Midbrain (tissue), 1 donor: ENCODE measurements around the gene TNNT2.
A peak's percentile ranks its signal among the peaks of the same experiment; 100 is the strongest.

Experiments used
- DNase-seq: peaks from one replicate; lab custom pipeline; 2025; lab: John Stamatoyannopoulos, UW

TNNT2 gene

DNA sequence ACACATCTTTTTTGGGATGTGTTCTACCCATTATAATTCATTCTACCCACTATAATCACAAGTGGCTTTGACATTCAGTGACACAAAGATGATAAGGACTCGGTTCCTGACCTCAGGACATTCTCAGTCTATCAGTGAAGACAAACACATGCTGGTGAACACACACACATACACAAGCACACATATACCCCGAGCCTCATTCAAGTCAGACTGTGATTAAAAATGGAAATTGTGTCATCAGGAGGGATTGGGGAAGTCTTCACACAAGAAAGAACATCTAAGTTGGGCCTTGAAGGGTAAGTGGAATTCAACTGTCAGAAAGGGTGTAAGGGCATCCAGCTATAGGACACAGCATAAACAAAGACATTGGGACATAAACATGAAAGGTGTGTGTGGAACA, 24.2 kb upstream of the TNNT2 start:
- no peak for DNase-seq

DNA sequence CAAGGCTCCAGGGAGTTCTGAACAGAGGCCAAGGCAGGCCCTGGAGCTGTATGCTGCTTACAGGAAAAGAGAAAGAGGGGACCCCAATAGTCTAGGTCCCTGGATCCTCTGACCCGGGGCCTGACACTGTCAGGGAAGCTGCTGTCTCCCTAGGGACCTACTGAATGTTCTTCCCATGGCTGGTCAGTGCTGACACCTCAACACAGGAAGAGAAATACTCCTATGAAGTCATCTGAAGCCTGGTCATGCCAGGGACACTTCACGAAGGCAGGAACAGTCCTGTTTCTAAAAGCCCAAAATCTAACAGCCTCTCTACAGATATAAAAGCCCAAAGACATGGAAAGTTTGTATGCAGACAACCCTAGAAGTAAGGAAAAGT, 23.4 kb upstream of the TNNT2 start:
- DNase-seq = no peak

DNA sequence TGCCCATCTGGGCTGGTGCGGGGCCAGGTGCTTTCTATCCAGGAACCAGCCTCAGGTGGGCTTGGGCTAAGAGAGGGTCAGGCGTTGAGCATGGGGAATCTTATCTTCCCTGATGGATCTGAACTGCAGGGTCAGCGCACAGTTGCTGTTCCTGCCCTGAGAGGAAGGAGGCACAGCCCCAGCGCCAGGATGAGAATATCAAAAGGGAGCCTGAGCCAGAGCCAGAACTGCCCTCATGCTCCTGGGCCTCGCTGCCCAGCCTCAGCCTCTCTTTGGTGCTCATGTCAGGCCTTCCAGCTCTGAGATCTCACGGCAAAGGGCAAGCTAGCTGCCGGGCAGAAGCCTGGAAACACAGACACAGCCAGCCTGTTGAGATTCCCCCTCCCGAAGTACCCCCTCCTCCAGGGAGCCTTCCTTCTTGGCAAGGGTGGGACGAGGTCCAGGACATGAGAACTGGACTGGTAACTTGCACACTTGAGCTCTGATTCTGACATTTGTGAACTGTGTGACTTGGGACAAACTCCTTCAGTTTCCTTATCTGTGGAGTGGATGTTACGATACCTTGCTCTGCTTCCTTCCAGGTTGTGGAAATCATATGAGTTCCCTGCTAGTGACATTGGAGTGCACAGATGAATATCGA, 22.9 kb upstream of the TNNT2 start:
- no peak for DNase-seq

DNA sequence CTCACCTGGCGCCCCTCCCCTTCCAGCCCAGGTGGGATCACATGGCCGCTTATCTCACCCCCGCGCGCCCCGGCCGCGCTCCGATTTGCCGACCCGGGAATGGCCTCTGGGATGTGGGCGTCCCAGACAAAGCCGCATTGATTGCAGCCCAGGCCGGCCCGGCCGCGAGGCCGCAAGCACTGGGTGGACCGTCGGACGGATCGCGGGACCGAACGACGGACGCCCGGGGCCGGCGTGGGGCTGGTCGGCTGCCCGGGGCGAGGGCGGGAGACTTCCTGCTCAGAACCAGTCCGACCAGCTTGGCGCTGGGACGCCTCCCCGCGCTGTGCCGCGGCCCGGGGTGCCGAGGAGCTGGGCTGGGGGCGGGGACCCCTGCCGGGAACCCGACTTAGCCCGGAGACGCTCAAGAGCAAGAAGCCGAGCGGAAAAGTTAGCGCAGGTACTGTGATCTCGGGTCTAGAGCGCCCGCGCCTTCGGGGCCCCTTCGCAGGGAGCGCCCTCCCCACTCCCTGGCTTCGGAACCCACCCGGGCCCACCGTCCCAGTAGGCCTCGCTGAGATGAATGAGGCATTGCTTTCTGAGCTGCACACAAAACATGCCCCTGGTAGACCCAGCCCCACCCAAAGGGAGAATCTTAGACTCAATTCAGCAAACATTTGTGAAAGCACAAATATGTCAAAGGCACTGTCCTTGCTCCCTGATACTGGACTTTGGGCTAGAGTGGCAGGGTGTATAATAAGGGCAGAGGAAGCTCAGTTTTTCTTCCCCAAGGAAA, 22.1 kb upstream of the TNNT2 start:
- DNase-seq = no peak

DNA sequence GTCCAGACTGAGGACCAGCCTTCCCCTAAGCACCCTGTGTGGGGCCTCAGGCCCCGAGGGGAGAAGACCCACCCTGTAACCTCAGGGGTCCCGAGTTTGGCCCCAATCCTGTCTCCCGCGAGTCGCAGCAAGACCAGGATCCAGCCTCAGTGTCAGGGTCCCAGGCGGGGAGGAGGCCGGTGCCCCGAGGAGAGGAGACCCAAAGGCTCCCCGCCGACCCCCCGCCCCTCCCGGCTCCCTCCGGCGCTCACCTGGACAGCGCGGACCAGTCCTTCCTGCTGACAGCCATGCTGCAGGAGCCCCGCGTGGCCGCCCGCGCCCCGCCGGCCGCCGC, 21.5 kb upstream of the TNNT2 start, which contains the start of gene LAD1:
Gene LAD1, minus strand, starts transcription at position 307 of the 334 bp plus-strand sequence. Its CDS starts 18 bp downstream, at position 289.
- no peak for DNase-seq

DNA sequence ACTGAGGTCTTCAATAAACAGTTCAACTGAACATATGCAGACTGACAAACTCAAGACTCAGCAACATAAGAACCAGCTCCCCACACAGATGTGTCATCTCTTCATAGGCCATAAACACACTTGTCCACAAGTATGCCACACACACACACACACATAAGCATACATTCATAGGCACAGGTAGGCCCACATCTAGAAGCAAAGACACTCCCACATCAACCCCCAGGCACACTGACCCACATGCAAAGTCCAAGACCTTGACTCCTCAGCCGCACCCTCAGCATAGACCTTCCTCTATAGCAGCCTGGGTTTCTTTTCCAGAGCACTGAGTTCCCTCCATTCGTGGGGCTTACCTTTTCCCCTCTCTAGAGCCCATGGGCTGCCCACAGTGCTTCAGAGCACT, 20.2 kb upstream of the TNNT2 start:
- no peak for DNase-seq

DNA sequence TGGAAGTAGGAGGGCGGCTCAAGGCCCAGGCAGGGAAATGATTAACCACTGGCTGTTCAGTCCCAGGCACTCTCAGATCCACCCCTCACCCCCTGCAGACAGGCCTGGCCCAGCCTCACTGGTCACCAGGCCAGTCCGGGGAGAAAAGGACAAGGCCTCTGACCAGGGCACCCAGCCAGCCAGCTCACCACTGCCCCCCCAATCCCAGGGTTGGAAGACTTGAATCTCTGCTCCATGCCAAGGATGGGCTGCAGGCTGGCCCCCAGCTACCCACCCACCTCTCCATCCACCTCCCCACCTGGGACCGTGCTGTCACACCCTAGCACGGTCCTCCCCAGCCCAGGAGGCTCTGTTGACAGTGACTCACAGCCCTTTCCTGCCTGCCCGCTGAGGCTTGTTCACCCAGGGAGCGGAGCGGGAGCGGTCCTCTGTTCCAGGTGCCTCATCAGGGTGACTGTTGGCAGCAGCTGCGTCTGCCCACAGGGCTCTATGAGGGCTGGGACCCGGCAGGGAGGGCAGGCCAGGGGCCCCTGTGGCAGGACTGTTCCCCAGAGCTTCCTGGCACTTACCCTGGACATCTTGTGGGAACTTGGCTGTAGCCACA, 19.5 kb upstream of the TNNT2 start:
- DNase-seq = no peak

DNA sequence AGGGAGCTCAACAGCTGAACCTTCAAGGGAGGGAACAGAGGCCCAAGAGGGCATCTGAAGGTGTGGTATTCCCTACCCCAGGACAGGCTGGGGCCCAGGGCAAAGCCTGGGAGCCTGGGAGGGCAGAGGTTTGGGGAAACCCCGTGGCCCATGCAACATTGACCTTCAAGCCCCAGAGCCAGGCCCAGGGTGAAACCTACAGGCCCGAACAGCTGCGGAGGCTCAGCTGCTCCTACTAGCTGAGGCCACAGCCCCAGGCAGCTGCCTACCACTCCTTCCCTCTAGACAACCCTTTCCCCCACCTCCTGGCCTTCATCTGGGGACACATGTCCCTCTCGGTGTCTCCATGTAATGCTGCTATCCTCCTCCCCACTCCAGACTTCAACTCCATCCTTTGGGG, 18.5 kb upstream of the TNNT2 start:
- no peak for DNase-seq

DNA sequence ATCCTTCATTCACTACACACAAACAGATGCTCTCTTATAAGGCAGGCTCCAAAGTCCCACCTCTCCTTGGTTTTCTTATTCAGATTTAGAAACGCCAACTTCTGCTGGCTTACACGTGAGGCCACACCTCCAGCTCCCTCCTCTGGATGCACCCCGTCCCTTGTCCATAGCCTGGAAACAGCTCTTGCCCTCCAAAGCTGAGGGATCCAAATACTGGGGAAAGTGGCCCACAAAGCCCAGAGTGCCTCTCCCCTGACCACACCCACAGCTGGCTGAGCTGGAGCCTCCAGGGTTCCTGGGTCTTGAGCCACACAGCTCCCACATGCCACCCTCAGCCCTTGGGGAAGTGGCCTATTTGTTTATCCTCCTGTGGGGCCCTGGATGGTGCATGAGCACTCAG, 17.1 kb upstream of the TNNT2 start:
- DNase-seq = no peak

DNA sequence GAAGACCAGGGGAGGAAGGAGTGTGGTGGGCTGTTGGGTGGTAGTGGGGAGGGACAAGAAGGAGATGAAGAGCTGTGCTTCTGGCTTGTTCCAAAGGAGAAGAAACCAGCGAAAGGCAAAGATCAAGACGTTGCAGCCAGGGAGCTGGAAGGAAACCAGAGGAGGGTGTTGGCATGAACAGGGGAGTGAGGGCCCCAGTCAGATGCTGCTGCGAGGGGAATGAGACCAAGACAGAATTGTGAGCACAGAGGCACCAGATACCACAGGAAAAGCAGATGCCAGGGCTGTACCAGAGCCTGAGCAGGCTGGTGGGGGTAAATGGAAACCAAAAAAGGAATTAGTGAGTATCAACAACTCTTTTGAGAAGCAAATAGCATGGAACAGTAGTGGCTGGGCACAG, 15.6 kb upstream of the TNNT2 start:
- DNase-seq = no peak

DNA sequence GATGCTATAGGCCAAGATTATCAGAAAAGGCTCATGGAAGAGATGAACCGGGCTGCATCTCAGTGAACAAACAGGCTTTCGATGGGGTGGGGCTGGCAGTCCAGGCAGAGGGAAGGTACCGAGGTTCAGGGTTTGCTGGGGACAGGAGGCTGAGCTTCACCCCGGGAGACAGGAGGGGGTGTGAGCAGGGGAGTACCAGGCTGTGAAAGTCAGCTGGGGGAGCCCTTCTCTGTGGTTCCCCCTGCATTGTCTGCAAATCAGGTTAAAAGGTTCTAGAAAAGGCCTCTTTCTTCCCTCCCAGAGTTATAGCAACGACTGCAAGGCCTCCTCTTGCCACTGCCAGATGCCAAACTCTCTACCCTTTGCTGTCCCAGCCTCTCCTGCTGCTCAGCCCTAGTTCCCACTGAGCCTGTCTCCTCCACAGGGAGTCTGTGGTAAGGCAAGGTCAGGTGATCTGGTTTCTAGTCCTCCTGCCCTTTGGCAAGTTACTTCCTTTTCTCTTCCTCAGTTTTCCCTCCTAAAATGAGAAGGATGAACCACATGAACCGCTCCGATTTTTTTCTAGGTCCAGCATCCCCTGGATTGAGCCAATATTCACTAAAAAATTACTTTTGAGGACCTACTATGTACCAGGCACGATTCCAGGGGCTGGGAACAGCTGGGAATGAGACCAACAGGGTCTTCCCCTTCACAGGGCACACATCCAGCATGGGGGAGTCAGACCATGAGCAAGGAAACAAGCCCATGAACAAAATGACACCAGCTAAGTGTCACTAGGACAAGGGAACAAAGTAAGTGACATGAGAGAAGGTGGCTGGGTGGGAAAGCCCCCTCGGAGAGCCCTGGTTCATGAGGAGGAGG, 14.4 kb upstream of the TNNT2 start:
- DNase-seq = no peak

DNA sequence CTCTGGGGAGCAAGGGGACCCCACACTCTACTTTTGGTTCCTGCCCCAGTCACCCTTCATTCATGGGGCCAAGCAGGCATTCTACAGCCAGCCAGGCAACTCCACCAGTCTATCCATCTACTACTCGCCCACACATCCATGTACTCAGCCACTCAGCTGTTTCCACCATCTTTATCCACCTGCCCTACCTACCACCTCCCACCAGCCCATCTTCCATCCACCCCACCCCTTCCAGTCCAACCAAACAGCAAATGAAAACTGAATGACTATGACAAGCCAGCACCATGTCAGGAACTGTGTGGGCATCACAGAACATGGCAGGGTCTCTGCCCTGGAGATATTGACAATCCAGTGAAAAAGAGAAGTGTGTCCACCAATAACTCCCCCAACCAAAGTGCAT, 13.7 kb upstream of the TNNT2 start:
- DNase-seq = no peak

DNA sequence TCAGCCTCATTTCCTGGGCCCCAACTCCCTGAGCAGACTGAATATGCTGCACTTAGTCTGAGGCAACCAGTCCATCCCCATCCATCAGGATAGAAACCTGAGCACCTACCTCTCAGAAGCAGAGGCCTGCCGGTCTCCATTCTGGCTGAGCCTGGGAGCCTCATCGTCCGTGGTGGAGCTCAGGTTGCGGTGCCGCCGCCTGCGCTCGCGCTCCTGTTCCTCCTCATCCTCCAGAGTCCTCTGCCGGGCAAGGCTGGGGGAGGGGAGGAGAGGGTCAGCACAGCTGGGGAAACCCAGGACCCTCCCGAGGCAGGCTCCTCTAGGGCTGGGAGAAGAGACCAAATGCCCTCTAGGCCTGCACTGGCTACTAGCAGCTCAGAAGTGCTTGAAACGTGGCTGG, 11.6 kb upstream of the TNNT2 start:
- no peak for DNase-seq

DNA sequence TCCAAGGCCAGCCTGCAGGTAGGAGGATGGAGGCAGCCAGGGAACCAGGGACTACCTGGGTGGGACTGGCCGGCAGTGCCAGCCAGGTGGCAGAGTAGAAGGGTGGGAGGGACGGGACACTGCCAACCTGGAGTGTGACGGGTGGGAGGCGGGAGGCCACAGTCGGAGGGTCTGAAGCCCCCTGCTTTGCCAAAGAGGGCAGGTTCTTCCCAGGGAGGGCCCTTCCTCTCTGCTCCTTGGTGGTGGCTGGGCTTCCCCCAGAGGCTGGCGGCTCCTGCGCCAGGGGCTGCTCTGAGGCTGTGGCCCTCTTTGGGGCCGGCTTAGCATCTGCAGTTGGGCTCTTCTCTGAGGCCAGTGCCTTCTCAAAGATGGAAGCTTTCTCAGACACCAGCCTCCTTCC, 8.7 kb upstream of the TNNT2 start:
- no peak for DNase-seq

DNA sequence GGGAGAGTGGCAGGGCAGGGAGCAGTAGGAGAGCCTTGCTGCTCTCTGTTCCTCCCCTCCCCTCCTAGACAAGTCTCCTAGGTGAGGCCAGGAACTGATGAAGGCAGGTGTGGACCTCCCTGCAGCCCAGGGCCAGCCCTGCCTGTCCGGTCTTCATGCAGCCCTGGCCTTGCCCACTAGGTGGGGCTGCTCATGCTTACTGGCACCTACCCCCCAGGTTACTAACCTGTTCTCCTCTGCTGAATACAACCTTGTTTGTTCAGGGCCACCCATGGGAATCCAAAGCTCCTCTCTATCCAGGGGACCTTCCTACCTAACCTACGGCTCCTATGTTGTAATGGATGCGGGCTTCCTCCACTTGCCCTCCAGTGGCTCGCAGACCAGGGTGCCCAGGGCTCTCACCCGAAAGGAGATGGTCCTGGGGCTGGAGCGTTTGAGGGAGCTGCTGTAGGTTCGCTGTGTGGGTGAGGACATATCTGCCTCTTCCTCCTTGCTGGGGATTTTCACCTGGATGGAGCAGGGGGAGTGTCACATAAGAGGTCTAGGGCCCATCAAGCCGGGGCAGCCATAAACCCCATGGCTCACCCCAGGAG, 7.9 kb upstream of the TNNT2 start:
- DNase-seq = peak; percentile 14

DNA sequence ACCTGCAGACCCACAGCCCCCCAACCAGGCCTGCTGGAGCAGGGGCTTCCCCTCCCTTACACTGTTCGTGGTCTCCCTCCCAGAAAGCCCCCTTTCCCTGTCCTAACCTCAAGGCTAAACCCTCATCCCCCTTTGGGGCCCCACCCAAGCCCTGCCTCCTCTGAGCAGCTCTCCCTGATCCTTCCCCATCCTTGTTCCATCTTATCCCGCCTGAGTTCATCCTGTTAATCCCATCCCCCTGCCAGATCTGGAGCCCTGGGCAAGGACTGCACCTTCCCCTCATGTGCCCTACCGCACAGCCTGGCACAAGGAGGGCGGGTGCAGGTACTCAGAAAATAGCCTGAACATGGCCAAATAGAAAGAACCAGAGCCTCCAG, 6.9 kb upstream of the TNNT2 start:
- DNase-seq = no peak

DNA sequence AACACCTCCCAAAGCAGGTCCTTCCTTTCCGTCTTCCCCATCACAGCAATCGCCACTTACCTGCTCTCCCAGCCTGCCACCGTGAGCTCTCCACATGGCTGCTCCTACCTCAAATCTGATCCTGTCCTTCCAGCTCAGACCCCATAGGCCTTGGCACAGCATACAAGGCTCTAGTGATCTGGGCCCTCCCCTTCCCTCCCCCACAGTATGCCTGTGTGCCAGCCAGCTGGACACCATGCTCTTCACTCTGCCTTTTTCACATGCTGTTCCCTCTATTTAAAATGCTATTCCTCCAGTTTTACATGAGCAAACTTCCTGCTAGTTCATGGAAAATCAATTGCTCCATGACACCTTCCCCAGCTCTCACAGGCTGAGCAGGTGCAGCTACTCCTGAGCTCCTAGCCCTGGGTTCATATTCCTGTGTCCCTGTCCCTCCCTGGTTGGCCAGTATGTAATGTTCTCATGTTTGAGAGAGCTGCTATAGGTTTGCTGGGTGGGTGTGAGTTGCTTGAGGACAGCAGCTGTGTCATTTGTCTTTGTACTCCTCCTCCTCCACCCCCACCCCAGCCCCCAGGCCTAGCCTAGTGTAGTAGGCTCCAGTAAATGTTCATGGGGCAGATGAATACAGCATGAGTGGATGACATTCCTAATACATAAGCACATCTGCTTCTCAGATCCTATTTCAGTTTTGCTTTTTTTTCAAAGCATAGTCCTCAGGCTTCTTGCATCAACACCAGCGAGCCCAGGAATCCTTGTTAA, 6.3 kb upstream of the TNNT2 start:
- DNase-seq = no peak

DNA sequence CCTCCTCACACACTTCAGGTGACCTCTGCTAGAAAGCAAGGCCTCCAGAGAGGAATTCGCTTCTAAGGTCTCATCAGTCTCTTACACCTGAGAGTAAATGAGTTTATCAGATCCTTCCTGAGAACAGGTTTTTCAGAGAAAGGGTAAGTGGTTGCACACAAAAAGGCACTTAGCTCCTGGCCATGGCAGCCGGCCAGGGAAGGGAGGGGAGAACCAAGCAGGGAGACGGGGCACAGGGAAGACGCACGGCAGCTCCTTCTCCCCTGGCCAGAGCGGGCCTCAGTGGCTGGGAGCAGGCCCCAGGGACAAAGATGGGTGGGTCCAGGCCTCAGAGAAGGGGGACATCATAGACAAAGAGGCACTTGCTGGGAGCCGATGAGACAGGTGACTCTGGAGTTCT, 3.6 kb upstream of the TNNT2 start:
- no peak for DNase-seq

DNA sequence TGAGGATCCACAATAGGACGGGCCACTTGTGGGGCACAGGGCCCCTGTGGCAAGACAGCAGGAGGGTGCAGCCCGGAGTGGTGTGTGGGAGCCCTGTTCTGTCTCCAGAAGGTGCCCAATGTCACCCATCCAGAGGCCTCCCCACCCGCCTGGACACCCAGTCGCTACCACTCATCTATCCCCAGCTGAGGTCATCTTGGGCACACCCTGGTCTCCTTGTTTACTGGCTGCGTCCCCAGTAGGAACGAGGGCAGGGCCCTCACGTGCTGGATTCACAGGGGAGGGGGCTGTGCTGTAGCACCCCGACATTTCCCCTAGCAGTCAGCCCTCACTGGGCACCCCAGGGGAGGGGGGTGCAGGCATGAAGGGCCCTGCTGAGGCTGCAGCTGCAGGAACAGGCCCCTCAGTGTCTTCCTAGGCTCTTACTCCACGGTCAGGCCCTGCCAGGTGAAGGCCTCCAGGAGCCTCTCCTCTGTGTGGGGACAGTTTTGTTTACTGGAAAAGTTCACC, 2.3 kb upstream of the TNNT2 start:
- no peak for DNase-seq

DNA sequence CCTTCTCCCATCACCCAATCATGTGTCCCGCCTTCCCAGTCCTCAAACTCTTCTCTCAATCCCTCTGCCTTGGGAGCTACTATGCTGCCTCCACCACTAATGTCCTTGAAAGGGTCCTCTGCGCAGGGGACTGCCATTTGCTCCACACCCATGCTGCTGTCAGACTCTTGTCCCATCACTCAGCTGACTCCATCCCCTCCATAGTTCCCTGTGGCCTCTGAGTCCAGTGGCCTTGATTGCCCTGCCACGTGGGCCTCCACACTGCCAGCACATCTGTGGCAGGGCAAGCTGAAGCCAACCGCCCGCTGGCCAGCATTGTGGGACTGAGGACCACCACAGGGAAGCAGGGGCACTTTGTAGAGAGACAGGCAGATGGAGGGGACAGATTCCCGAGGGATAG, 1.3 kb upstream of the TNNT2 start:
- no peak for DNase-seq
